Sciatic nerve (tissue), 1 donor: Measurements from ENCODE around the gene PNKD. TPM values are rescaled to one million over a fixed set of nuclear protein-coding genes. Genes with fewer than 3 reads are reported as not detected.

Experiments
- microRNA-seq: library from miRNA; unstranded; fragments of <30 nt; microRNA quantifications from one replicate; pipeline ENCODE4 v1.2.0, GENCODE V29; 2020
- total RNA-seq: library from RNA; stranded (reverse); fragmentation: NEBNext Ultra II Directional; extraction: Animal tissue kit (Norgen Biotek cat#: 25700); gene quantifications from one replicate; pipeline ENCODE4 v1.2.1, GENCODE V29; 2021
- donor health status: DM: no; HTN: no; CAD: no.

PNKD gene
- total RNA-seq, 1 donor from 2014 or later: 56.3 TPM

Small RNA genes within 50 kb of the gene (microRNA-seq; reads per million reads assigned to microRNA genes)
- 2.9 reads per million for gene MIR6513
- not detected for gene MIR6810

Other genes with a start within 250 kb of the PNKD start
- gene RUFY4, start 201.3 kb upstream of the PNKD start, total RNA-seq: 0.36 TPM
- gene CXCR2, start 144.5 kb upstream of the PNKD start, total RNA-seq: 9.1 TPM
- 4.9 TPM for gene CXCR1, start 103.6 kb upstream of the PNKD start, total RNA-seq
- 243 TPM for gene ARPC2, start 53.3 kb upstream of the PNKD start, total RNA-seq
- gene GPBAR1, start 9.5 kb upstream of the PNKD start, total RNA-seq: 0.94 TPM
- 59.9 TPM for gene AAMP, start 382 bp upstream of the PNKD start, total RNA-seq
- gene TMBIM1, start 22.0 kb downstream of the PNKD start, total RNA-seq: 211 TPM
- not detected for gene CATIP, start 86.3 kb downstream of the PNKD start, total RNA-seq
- 36.6 TPM for gene SLC11A1, start 111.8 kb downstream of the PNKD start, total RNA-seq
- gene CTDSP1, start 129.3 kb downstream of the PNKD start, total RNA-seq: 148 TPM
- not detected for gene VIL1, start 148.6 kb downstream of the PNKD start, total RNA-seq